GM18505 (cell line): ENCODE data around the gene KRTAP10-11.
"Not testable (repeated sequence)": the region's sequence is repeated elsewhere in the genome, so short reads cannot be mapped to it uniquely, and the experiment has no call there.

ENCODE experiments used
- ATAC-seq: cut with Tn5 transposase; IDR thresholded peaks from one replicate; pipeline ENCODE4 v1.9.1; 2021; ENCODE audit not compliant: unreplicated experiment
- POLR2A ChIP-seq: IDR thresholded peaks from 4 replicates; pipeline ENCODE4 v1.6.1; 2011; ENCODE audit warnings: borderline replicate concordance; ENCODE audit not compliant: insufficient read depth, insufficient read length; ENCODE audit errors: extremely low read depth

The KRTAP10-11 gene, protein sequence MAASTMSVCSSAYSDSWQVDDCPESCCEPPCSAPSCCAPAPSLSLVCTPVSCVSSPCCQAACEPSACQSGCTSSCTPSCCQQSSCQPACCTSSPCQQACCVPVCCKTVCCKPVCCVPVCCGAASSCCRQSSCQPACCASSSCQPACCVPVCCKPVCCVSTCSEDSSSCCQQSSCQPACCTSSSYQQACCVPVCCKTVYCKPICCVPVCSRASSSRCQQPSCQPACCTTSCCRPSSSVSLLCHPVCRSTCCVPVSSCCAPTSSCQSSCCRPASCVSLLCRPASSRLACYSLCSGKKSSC

DNA sequence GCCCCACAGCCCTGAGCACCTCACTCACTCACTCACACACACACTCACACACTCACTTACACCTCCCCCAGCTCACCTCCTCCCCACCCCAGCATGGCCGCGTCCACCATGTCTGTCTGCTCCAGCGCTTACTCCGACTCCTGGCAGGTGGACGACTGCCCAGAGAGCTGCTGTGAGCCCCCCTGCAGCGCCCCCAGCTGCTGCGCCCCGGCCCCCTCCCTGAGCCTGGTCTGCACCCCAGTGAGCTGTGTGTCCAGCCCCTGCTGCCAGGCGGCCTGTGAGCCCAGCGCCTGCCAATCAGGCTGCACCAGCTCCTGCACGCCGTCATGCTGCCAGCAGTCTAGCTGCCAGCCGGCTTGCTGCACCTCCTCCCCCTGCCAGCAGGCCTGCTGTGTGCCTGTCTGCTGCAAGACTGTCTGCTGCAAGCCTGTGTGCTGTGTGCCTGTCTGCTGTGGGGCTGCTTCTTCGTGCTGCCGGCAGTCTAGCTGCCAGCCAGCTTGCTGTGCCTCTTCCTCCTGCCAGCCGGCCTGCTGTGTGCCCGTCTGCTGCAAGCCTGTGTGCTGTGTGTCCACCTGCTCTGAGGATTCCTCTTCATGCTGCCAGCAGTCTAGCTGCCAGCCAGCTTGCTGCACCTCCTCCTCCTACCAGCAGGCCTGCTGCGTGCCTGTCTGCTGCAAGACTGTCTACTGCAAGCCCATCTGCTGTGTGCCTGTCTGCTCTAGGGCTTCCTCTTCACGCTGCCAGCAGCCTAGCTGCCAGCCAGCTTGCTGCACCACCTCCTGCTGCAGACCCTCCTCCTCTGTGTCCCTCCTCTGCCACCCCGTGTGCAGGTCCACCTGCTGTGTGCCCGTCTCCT lies at the start of gene KRTAP10-11:
KRTAP10-11 (plus strand) TSS at position 49 of the 856 bp plus-strand sequence; CDS start at position 94, 45 bp downstream.
- ATAC-seq: not testable (repeated sequence)

DNA sequence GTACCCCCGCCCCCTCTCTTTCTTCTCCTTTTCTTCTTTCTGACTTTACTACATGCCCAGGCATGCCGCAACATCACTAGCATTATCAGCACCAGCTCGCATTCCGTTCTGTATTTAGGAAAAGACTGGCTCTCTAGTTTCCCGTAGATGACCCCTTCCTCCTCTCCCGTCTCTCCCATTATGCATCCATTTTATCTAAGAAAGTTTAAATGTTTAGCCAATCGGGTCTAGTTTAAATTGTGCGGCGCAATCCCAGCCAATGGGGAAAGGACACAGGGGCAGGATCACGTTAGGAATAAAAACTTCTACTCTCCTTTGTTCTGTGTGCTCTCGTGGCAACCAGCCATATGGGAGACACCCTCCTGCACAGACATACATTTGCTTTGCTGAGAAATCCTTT lies 48.2 kb upstream of the KRTAP10-11 start:
- TF ChIP-seq POLR2A: no peak
- ATAC-seq: no peak

DNA sequence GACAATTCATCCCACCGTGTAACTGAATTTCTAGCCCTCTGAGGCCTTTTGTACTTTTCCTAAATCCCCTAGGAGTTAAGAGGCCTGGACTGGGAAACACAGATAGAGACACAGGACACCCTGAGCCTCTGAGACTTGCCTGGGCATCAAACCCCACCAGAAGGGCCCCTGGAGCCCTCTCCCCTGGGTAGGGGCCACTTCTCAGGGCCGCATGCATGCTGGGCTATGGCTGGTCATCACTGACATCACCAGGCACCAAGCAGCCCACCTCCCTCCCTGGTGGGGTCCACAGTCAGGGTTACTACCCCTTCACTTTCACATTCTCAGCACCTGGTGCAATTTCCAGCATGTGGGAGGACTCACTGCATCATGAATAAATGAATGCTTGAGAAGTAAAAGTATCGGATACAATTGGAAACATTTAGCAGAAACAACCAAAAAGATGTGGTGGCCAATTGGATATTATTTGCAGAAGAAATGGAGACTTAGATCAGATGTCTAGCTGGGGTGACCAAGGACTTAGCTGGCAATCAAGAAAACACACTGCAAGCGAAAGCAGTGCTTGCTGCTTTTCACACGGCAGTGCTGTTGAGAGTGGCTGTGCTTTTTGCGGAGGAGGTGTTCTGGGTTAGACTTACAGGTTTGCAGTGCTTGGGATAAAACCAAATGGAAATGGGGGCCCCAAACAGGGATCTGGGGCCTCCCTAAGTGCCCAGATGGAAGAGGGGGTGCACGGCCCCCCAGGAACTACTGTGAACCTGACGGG lies 46.8 kb upstream of the KRTAP10-11 start:
- ATAC-seq: no peak

DNA sequence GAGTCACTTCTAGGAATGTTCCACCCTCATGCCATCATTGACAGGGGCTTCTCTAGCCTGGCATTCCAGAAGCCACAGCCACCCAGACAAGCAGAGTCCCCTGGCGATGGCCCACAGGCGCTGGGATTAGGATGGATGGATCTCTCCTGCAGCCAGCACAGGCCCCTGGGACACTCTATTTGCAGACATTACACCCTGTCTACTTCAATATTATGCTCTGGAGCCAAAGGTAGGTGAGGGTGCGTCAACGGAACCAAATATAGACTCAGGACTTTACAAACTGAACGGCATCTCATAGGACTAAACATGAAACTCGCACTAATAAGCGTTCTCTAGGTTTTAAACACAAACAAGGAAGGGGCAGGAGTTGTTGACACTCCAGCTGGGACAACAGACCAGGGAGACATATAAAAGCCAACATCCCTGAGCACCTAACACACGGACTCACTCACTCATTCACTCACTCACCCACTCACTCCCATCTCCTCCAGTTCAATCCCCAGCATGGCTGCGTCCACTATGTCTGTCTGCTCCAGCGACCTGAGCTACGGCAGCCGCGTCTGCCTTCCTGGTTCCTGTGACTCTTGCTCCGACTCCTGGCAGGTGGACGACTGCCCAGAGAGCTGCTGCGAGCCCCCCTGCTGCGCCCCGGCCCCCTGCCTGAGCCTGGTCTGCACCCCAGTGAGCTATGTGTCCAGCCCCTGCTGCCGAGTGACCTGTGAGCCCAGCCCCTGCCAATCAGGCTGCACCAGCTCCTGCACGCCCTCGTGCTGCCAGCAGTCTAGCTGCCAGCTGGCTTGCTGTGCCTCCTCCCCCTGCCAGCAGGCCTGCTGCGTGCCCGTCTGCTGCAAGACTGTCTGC lies 45.9 kb upstream of the KRTAP10-11 start, which contains the start of gene KRTAP10-7:
KRTAP10-7 (plus strand) TSS at position 480 of the 861 bp plus-strand sequence; CDS start at position 505, 25 bp downstream.
- ATAC-seq: not testable (repeated sequence)

More for the DNA sequence above, 46.8 kb upstream of the KRTAP10-11 start:
- TF ChIP-seq POLR2A: no peak

DNA sequence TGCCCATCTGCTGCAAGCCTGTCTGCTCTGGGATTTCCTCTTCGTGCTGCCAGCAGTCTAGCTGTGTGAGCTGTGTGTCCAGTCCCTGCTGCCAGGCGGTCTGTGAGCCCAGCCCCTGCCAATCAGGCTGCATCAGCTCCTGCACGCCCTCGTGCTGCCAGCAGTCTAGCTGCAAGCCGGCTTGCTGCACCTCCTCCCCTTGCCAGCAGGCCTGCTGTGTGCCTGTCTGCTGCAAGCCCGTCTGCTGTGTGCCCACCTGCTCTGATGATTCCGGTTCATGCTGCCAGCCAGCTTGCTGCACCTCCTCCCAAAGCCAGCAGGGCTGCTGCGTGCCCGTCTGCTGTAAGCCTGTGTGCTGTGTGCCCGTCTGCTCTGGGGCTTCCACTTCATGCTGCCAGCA lies 45.1 kb upstream of the KRTAP10-11 start:
- not testable (repeated sequence) for ATAC-seq

DNA sequence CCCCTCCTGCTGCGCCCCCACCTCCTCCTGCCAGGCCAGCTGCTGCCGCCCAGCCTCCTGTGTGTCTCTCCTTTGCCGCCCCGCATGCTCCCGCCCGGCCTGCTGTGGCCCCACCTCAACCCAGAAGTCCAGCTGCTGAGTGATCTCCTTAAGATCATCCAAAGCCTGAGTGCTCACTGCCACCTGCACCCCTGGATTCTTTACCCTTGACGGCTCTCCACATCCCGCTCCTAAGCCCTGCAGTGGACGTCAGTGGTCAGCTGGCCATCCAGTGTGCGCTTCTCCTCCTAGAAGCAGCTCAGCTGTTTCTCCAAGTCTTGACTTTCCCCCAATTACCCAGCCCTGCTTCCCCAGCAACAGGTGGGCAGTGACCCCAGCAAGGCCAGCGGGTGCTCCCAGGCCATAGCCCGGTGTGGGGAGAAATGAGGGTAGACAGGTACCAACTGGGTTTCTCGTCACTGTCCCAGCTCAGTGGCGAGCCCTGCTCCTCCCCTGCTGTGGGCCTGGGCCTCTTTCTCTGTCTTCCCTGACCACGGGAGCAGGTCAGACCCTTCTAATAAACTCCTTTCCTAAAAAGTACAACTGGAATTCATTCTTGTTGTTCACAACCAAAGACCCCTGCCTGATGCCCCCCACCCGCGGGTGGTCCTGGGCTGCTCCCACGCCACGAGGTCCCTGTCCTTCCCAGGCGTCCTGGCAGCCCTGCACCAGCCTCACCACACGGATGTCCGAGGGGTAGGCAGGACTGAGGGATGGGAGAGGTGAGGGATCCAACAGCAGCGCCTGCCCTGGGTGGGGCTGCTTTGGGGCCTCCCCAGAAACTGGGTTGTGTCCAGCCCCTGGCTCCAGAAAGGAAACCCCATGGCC lies 44.4 kb upstream of the KRTAP10-11 start:
- no peak for TF ChIP-seq POLR2A

DNA sequence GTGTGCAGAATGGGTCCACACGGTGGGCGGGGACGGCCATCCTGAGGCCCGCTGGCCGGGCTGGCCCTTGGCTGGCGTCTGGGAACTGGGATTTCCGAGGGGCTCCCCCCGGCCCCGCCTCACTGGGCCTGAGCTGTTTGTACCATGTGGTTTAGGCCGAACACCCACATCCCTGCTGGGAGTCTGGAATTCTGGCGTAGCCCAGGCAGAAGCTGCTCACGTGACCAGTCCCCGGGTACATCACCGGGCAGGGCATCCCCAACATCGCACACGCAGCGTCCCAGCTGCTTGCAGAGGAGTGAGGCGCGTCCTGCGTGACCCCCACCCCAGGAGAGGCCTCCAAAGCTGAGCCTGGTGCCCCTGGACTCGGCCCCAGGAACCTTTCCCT lies 43.8 kb upstream of the KRTAP10-11 start:
- no peak for TF ChIP-seq POLR2A
- ATAC-seq: no peak

More for the DNA sequence above, 44.4 kb upstream of the KRTAP10-11 start:
- ATAC-seq: no peak

DNA sequence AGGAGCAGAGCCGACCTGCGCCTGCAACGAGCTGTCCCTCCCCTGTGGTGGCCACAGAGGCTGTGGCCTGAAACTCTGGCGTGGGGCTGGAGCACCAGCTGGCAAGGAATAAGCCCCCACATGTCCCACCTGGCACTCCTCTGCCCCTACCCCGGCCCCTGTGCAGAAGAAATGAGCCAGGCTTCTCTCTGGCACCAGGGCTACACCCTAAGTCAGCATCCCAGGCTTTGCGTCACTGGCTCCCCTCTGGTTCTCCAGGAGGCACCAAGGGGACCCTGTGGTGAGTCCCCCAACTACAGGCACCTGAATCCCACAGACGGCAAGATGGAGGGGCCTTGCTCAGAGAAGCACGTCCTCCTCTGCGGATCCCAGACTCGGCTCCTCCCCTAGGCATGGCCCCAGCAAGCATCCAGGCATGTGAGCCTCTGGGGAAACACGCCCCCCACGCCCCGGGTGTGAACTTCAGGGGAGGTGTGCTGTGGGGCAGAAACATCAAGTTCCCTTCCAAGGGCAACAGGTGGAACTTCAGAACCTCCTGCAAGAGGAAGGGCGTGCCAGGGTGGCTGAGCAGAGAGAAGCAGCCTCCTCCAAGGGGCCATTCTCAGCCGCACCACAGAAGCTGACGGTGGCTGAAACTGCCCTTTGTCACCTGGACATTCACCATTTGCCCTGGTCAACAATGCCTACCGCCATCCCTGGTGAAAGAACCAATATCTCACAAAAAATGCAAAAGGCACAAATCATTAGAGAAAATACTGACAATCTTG lies 42.9 kb upstream of the KRTAP10-11 start:
- TF ChIP-seq POLR2A: no peak
- ATAC-seq: no peak

DNA sequence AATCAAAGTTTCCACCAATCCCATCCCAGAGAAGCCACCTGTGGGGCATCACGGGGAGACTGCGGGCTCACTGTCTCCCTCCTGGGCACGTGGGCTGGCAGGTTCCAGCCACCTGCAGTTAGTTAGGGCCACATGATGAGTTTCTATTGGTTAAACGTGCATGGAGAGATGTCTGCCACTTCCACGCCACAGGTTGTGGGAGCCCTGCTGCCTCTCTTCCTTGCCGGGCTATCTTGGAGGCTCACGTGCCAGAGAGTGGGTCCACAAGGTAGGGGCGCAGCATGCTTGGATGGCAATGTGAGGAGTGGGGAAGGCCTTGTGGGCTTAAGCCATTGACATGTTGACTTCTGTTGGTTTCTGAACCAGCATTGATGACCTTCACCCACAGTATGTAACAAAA lies 42.3 kb upstream of the KRTAP10-11 start:
- ATAC-seq: no peak
- no peak for TF ChIP-seq POLR2A

DNA sequence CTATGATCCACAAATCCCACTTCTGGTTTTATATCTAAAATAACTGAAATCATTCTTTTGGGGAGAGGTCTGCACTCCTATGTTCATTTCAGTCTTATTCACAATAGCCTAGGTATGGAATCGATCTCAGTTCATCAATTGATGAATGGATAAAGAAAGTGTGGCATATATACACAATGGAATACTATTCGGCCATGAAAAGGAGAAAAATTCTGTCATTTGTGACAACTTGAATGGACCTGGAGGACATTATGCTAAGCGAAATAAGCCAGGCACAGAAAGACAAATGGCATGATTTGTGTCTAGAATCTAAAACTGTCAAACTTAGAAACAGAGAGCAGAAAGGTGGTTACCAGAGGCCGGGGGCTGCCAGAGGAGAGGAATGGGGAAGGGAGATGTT lies 39.7 kb upstream of the KRTAP10-11 start:
- TF ChIP-seq POLR2A: no peak
- ATAC-seq: no peak

DNA sequence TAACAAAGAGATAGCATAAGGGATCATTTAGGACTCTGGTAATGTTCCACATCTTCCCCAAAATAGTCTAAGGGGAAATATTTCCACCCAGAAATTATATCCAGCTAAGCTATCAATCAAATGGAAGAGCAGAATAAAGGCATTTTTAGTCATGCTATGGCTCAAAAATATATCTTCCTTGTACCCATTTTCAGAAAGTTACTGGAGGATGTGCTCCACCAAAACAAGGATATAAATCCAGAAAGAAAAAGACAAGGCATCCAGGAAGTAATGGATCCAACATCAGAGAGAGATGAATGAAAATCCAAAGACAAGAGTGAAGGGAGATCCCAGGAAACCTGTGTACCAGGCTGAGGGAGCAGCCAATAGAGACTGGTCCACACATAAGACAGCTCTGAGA lies 37.0 kb upstream of the KRTAP10-11 start:
- ATAC-seq: no peak

DNA sequence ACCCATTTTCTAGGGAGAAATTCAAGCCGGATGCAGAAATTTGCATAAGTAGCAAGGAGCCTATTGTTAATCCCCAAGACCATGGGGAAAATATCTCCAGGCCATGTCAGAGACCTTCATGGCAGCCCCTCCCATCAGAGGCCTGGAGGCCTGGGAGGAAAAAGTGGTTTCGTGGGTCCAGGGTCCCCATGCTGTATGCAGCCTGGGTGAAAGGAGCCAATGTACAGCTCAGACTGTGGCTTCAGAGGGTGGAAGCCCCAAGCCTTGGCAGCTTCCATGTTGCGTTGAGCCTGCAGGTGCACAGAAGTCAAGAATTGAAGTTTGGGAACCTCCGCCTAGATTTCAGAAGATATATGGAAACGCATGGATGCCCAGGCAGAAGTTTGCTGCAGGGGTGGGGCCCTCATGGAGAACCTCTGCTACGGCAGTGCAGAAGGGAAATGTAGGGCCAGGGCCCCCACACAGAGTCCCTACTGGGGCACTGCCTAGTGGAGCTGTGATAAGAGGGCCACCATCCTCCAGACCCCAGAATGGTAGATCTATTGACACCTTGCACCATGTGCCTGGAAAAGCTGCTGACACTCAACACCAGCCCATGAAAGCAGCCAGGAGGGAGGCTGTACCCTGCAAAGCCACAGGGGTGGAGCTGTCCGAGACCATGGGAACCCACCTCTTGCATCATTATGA lies 35.9 kb upstream of the KRTAP10-11 start:
- ATAC-seq: not testable (repeated sequence)

More for the DNA sequence above, 37.0 kb upstream of the KRTAP10-11 start:
- TF ChIP-seq POLR2A: no peak
